GM10266 (cell line): Measurements from ENCODE around the gene TSPAN31.

Source experiments
- DNase-seq: peaks from one replicate; pipeline ENCODE4 v3.0.0; 2012; ENCODE audit errors: extremely low spot score
- TF ChIP-seq, protein P1 (sequence below): IDR thresholded peaks from 2 replicates; pipeline ENCODE4 v1.5.1; 2012; ENCODE audit warnings: mild to moderate bottlenecking, low read depth; ENCODE audit not compliant: control insufficient read depth, insufficient read depth; ENCODE audit errors: missing control alignments

TSPAN31 gene

DNA sequence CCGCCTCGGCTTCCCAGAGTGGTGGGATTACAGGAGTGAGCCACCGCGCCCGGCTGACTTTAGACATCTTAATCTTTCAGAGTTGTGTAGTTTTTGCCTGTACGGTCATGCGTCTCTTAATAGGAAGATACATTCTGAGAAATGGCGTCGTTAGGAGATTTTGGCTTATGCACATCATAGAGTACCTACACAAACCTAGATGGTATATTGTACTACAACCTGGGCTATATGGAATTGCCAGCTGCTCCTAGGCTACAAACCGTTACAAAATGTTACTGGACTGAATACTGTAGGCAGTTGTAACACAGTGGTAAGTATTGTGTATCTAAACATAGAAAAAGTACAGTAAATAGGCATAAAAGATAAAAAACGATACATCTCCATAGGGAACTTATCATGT lies 39.0 kb downstream of the TSPAN31 start:
- TF ChIP-seq, protein P1, sequence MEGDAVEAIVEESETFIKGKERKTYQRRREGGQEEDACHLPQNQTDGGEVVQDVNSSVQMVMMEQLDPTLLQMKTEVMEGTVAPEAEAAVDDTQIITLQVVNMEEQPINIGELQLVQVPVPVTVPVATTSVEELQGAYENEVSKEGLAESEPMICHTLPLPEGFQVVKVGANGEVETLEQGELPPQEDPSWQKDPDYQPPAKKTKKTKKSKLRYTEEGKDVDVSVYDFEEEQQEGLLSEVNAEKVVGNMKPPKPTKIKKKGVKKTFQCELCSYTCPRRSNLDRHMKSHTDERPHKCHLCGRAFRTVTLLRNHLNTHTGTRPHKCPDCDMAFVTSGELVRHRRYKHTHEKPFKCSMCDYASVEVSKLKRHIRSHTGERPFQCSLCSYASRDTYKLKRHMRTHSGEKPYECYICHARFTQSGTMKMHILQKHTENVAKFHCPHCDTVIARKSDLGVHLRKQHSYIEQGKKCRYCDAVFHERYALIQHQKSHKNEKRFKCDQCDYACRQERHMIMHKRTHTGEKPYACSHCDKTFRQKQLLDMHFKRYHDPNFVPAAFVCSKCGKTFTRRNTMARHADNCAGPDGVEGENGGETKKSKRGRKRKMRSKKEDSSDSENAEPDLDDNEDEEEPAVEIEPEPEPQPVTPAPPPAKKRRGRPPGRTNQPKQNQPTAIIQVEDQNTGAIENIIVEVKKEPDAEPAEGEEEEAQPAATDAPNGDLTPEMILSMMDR = no peak
- no peak for DNase-seq

DNA sequence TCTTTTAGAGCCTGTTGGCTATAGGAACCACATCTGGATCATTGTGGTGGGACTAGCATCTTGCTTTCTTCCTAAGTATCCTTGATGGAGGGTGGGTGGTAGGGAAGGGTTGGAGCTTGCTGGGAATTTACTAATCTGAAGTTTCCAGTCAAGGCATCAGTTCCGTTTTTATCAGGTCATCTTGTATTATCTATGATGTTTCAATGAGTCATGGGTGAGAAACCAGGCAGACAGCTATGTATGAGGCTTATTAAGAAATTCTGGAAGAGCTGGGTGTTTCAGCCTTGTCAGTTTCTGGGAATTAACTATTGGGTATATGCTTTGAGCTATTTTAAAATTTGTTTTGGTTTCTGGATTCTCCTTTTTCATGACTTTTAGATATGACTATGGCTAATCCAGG lies 49.1 kb downstream of the TSPAN31 start:
- TF ChIP-seq, protein P1 = no peak
- DNase-seq = no peak

DNA sequence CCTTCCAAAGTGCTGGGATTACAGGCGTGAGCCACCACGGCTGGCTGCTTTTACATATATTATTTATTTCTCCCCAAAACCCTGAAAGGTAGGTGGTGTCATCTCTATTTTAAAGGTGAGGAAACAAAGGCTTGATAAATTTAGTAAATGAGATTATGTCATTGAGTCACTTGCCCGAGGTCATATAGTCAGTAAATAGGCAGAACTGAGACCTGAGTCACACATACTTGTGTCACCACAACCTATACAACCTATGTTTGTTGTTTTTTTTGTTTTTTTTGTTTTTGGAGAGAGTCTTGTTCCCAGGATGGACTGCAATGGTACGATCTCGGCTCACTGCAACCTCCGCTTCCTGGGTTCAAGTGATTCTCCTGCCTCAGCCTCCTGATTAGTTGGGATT lies 50.5 kb downstream of the TSPAN31 start:
- DNase-seq = no peak

DNA sequence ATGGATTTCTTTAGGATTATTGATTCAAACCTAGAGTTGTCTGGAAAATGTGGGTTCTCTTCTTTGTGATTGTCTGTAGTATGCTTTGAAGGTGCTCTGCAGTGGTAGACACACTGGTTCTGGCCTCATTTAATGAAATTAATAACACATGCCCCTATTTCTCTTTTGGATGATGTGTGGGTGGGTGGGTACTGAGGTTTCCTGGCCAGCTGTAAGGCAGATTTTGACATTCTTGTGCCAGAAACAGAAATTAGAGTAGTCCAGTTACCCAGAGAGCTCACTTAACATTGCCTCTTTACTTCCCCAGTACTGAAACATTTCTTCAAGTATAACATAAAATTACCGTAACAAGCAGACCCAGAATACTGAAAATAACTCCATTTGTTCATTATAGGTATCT lies 52.2 kb downstream of the TSPAN31 start:
- DNase-seq = no peak
- TF ChIP-seq, protein P1 = no peak

More for the DNA sequence above, 50.5 kb downstream of the TSPAN31 start:
- TF ChIP-seq, protein P1 = no peak

DNA sequence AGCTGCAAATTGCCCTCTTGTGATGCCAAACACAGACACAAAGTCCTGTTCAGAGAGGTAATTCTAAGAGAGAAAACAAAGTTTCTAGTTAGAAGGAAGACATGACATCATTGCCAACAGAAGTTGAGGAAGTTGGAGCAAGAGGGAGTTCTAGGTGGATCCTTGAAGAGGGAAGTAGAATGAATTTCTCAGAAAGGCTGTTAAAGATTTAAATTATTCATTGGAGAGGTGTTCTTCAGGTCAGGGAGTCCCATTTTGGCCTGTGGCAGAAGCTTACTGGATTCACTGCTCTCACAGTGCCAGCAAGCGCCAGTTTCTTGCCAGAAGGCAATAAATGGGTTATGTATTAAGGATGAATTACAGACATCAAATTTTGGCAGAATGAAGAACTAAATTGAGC lies 53.1 kb downstream of the TSPAN31 start:
- TF ChIP-seq, protein P1 = no peak
- no peak for DNase-seq
